GM06990 (cell line): ENCODE measurements around the gene RNF181.

ENCODE experiments used
- DNase-seq: peaks from one replicate; pipeline ENCODE4 v3.0.0-alpha.2; 2011; ENCODE audit not compliant: insufficient read length; ENCODE audit errors: extremely low read depth
- H3K27me3 ChIP-seq: replicated peaks from 2 replicates; pipeline ENCODE4 v1.6.0; 2011; ENCODE audit warnings: low read length; ENCODE audit not compliant: control insufficient read depth, insufficient read depth
- H3K36me3 ChIP-seq: 2 replicates; pipeline ENCODE4 v1.5.1; 2011; ENCODE audit warnings: low read length; ENCODE audit not compliant: control insufficient read depth, insufficient read depth
- H3K4me3 ChIP-seq: replicated peaks from 2 replicates; pipeline ENCODE4 v1.5.1; 2011; ENCODE audit warnings: low read depth, mild to moderate bottlenecking, control low read depth, low read length
- TF ChIP-seq, protein P1 (sequence below): IDR thresholded peaks from 2 replicates; pipeline ENCODE4 v1.5.1; 2011; ENCODE audit warnings: low read length, control low read depth, mild to moderate bottlenecking, inconsistent platforms; ENCODE audit not compliant: insufficient read depth, poor library complexity, severe bottlenecking

RNF181 gene

DNA sequence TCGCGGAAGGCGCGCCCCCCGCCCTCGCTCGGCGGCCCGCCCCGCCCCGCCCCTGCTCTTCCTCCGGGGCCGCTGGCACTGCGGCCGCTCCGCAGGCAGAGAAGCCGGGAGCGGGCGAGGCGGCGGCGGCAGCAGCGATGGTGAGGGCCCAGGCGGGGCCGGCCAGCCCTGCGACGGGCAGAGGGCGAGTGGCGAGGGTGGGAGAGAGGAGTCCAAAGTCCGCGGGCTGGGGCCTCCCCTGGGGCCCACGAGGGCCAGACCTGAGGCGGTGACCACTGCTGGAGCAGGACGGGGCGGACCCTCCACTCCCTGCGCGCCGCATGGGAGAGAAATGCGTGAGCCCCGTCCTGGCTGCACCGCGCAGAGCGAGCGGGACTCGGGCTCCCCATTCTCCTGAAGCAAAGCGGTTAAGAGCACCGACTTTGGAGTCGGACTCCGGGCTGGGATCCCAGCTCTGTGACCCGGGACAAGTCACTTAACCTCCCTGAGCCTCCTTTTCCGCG, 11.1 kb upstream of the RNF181 start, which contains the start of gene VAMP5:
Gene VAMP5, plus strand, starts transcription at position 78 of the 503 bp plus-strand sequence. Its CDS starts 60 bp downstream, at position 138.
- Histone ChIP-seq H3K27me3 (no peaks in the 10 kb centered on the region), H3K4me3 (peak within 1 kb of the TSS; percentile 69), H3K36me3 (peaks cover 6% of the 10 kb centered on the region)
- TF ChIP-seq, protein P1, sequence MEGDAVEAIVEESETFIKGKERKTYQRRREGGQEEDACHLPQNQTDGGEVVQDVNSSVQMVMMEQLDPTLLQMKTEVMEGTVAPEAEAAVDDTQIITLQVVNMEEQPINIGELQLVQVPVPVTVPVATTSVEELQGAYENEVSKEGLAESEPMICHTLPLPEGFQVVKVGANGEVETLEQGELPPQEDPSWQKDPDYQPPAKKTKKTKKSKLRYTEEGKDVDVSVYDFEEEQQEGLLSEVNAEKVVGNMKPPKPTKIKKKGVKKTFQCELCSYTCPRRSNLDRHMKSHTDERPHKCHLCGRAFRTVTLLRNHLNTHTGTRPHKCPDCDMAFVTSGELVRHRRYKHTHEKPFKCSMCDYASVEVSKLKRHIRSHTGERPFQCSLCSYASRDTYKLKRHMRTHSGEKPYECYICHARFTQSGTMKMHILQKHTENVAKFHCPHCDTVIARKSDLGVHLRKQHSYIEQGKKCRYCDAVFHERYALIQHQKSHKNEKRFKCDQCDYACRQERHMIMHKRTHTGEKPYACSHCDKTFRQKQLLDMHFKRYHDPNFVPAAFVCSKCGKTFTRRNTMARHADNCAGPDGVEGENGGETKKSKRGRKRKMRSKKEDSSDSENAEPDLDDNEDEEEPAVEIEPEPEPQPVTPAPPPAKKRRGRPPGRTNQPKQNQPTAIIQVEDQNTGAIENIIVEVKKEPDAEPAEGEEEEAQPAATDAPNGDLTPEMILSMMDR = no peak
- peak; percentile 64 for DNase-seq

DNA sequence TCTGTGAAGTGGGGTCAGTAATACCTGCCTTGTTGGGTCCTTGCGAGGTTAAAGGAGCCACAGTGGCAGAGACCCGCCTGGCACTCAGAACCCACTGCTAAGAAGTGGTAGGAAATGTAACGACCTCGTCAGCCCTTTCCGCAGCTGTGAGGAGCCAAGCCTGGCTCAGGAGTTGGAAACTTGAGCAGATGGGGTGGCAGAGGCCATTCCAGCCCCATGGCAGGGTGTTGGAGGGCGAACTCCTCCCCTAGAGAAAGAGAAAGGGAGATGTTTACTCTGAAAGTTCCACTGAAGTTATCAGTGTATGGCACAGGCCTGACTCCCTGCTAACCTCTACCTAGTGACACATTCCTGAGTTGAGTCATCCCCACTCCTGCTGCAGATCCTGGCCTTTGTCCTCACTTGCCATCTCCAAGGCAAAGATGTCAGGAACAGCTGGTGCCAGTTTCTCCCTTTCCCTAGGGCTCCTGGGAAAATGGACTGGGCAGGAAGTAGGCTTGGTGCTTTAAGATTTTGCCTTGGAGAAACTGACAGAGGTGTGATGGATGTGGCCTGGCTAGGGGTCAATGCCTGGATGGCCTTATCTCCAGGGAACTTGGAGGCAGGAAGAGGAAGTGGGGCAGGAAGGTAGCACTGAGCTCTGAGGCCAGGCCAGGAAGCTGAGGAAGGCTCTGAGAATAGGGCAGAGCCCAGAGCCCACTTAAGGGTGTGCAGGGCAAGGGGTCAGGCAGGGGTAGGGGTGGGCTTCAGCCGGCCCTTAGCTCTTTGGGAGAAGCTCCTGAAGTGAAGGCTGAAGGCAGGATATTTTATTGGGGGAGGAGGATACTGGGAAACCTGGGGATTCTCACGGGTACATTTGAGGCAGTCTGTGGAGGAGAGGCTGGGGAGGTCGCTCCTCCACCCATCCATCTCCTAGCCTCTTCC, 10.4 kb upstream of the RNF181 start:
- no peaks in the 10 kb centered on the region for H3K27me3 ChIP-seq
- peaks cover 6% of the 10 kb centered on the region for H3K36me3 ChIP-seq
- H3K4me3 ChIP-seq = peak overlapping the region; percentile 69
- no peak for DNase-seq
- TF ChIP-seq, protein P1 = no peak

DNA sequence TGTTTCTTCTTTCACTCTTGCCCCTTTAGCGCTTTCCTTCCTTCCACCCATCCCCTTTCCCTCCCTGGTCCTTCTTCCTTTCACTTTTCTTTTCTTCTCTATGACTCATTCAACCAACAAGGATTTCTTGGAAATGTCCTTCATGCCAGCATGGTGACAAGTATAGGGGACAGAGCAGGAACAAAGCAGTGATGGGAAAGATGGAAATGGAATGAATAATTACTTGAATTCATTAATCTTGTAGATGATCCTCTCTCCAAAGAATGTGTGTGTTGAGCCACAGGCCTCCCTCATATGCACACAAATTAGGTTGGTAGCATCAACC, 9.8 kb upstream of the RNF181 start:
- no peaks in the 10 kb centered on the region for H3K27me3 ChIP-seq
- H3K36me3 ChIP-seq = peaks cover 6% of the 10 kb centered on the region
- H3K4me3 ChIP-seq = no peak overlapping the region
- TF ChIP-seq, protein P1 = no peak
- DNase-seq = no peak

DNA sequence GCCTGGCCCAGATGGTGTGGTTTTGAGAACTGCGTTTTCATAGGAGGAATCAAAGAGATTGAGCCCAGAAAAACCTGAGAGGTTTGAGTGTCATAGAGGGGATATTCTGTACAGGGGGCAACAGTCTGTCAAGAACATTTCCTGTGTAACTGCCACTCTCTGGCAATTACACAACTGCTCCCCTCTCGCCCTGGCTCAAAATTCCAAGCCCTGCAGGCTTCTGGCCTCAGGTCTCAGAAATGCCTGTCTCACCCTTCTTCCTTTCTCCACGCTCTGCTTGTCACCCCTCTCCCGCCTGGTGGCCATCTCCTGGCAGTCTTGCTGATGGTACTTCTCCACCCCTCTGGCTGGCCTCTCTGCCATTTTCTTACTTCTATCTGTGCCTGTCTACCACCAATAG, 7.3 kb upstream of the RNF181 start:
- TF ChIP-seq, protein P1 = no peak
- H3K36me3 ChIP-seq = no peaks in the 10 kb centered on the region
- no peaks in the 10 kb centered on the region for H3K27me3 ChIP-seq
- no peak overlapping the region for H3K4me3 ChIP-seq
- no peak for DNase-seq

DNA sequence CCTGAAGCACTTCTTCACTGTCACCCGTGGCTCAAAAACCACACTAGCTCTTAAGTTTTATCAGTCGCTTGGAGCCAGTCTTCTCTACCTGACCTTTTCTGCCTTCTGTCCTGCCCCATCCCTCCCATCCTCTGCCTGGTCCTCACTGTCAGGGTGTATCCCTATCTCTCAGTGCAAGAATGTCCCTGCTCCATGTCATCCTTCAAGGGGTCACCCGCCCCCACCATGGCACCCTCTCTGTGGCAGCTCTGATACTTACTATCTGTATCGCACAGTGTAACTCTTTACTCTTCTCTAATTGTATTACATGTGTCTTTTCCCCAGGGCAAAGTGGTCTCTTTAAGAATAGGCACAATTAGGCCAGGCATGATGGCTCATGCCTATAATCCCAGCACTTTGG, 6.9 kb upstream of the RNF181 start:
- no peak for DNase-seq
- no peaks in the 10 kb centered on the region for H3K36me3 ChIP-seq
- H3K4me3 ChIP-seq = no peak overlapping the region
- TF ChIP-seq, protein P1 = no peak
- H3K27me3 ChIP-seq = no peaks in the 10 kb centered on the region
